Stimulated activated memory B cell treated with anti-CD40 and anti-IgM and Interleukin-4, amounts not matched to agents 10 μg/mL and 1 μg/mL and 100 μg/mL, for 72 hours (primary cell): ENCODE results near the gene HOXA7.

Experiments used
- ATAC-seq: fragments of 150-1000 bp; cut with Tn5 transposase; 2 replicates; pipeline ENCODE4 v1.10.0; 2021
- H3K27ac Mint-ChIP-seq: one replicate; pipeline ENCODE4 v1.8.0; 2022; ENCODE audit warnings: mild to moderate bottlenecking, mixed read lengths
- H3K27me3 Mint-ChIP-seq: one replicate; pipeline ENCODE4 v1.8.0; 2022; ENCODE audit warnings: mixed read lengths
- H3K36me3 Mint-ChIP-seq: one replicate; pipeline ENCODE4 v1.8.0; 2022; ENCODE audit warnings: mixed read lengths
- H3K4me1 Mint-ChIP-seq: one replicate; pipeline ENCODE4 v1.8.0; 2022; ENCODE audit warnings: mixed read lengths
- H3K4me3 Mint-ChIP-seq: one replicate; pipeline ENCODE4 v1.8.0; 2022; ENCODE audit warnings: mild to moderate bottlenecking, moderate library complexity, mixed read lengths
- H3K9me3 Mint-ChIP-seq: one replicate; pipeline ENCODE4 v1.8.0; 2022; ENCODE audit warnings: mixed read lengths

The HOXA7 gene

DNA sequence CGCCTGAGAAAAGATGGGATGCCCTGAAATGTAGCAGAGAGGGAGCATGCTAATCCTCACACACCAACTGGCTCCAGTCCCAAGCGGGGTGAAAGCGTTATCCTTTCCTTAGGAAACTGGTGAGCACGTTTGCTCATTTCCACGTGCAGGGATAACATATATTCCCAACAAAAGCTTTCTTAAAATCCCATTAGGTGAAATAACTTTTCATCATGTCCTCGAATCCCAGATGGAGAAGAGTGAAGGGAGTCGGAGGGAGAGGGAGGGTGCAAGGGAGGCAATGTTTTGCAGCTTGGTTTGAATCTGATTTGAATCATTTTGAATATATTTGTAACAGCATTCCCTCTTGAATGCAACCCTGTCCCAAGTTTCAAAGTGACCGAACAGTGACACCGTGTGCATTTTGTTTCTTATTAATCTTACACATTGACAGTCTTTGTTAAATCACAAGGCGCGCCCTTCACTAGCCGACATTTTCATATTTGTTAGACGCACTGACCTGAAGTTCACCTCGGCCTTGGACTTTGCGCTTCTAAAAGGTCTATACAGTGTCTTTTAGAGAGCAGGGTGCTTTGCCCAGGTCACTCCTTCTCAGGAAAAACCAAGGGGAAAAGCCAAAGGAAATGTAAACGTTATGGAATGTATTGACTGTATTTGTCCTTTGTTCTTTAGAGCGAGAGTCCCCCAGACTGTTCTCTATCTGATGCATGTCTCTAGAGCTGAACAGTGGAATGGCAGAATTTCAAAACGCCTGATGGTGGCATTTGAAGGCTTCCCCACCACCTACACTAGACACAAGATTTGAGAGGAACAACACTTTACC is 22.9 kb downstream of the HOXA7 start:
- H3K4me1 Mint-ChIP-seq = no peaks in the 10 kb centered on the region
- ATAC-seq = no peak
- peaks cover 3% of the 10 kb centered on the region for H3K9me3 Mint-ChIP-seq
- H3K27me3 Mint-ChIP-seq = peaks cover 73% of the 10 kb centered on the region
- H3K4me3 Mint-ChIP-seq = no peak overlapping the region
- H3K36me3 Mint-ChIP-seq = no peaks in the 10 kb centered on the region
- no peak overlapping the region for H3K27ac Mint-ChIP-seq

DNA sequence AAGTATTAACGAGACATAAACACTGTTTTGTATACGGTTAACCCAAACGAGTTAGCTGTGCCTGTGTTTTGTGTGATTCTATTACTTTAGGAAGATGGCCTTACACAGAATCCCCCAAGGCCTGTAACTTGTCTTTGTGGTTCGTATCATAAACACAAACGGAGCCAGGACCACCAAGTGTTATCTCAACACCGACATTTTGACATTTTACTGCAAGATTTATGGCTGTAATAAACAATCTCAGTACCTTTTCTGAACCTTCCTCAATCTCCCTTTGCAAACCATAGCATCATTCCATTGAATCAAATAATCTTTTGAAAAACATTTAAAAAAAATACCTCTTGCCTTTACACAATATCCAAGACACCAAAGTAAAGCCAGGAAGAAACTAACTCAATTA is 23.5 kb downstream of the HOXA7 start:
- Mint-ChIP-seq H3K27me3 (peaks cover 73% of the 10 kb centered on the region), H3K9me3 (peaks cover 3% of the 10 kb centered on the region), H3K4me3 (no peak overlapping the region), H3K4me1 (no peaks in the 10 kb centered on the region), H3K36me3 (no peaks in the 10 kb centered on the region), H3K27ac (no peak overlapping the region)
- no peak for ATAC-seq

DNA sequence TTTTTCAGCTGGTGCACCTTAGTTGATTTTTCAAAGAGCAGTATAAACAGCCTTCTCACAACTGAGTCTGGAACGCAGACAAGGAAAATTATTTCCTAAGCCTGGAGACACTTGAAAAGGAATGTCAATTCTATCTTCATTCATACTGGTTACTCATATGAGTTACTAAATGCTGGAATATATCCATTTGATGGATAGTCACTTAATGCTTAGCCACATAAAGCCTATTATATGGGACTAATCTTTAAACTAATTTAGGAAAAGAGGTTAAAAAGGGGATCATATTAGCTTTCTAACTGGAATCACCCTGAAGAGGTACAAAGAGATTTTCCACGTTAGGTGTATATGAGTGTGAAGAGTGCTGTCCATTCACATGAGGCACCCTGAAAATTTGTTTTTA is 24.3 kb downstream of the HOXA7 start:
- H3K9me3 Mint-ChIP-seq = peaks cover 3% of the 10 kb centered on the region
- peaks cover 73% of the 10 kb centered on the region for H3K27me3 Mint-ChIP-seq
- no peak for ATAC-seq
- H3K27ac Mint-ChIP-seq = no peak overlapping the region
- no peaks in the 10 kb centered on the region for H3K4me1 Mint-ChIP-seq
- no peaks in the 10 kb centered on the region for H3K36me3 Mint-ChIP-seq
- H3K4me3 Mint-ChIP-seq = no peak overlapping the region

DNA sequence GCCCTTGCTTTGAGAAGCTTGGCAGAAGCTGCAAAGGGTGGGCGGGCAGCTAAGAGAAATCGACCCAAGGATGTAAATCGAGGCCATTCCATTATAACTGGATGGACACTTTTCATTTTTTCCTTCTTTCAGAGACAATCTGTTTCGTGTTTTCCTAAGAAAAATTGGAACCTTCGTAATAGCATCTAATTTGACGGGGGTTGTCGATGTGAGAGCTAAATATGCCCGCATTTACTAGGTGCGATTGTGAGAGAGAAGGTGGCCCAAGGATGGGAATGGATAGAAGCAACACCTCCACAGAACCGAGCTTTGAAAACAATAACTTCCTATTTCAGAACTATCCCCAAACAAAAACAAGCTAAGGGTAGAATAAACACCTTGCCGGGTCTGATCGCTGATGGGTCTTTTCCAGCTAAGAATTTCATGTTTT is 25.1 kb downstream of the HOXA7 start:
- no peak for ATAC-seq

DNA sequence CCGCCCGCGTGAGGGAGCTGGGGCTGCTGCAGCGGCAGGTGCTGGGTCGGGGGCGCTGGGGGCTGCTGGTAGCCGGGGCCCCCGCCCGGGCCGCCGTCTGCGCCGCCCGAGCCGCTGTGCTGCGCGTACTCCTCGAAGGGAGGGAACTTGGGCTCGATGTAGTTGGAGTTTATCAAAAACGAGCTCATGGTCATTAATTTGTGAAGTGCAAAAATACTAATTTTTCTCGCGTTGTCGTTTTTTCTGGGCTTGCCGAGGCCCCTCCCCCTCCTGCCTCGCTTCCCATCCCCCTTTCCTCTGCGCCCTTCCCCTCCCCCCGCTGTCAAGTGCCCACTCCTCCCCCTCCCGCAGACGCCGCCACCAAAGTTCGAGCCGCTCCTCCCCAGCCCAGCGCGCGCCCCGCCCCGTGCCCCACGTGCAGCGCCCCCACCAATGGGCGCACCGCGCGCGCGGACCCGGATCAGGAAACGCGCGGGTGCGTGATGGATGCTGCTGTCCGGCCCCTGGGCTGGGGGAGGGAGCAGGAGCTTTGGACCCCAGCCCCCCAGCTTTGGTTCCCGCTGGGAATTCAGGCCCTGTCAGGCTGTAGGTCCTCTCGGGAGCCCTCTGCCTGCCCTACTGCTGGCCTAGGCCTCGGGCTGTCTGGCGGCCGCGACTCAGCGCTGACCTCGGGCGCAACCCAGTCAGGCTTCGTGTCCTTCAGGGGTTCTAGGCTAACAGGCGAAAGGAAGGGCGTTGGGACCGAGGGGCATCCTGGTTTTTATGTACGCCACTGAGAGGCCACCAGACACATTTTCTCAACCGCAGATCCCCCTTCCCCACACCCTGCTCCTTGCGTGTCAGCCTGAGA is 25.7 kb downstream of the HOXA7 start, which contains the start of gene HOXA4:
Gene HOXA4, minus strand, starts transcription at position 218 of the 850 bp plus-strand sequence. Its CDS starts 24 bp downstream, at position 194.
- Mint-ChIP-seq H3K9me3 (peaks cover 3% of the 10 kb centered on the region), H3K4me1 (no peaks in the 10 kb centered on the region), H3K27me3 (peaks cover 70% of the 10 kb centered on the region), H3K27ac (no peak within 1 kb of the TSS), H3K4me3 (peak within 1 kb of the TSS; percentile 54), H3K36me3 (no peaks in the 10 kb centered on the region)
- peak; percentile 83 for ATAC-seq

More for the DNA sequence above, 25.1 kb downstream of the HOXA7 start:
- Mint-ChIP-seq H3K4me1 (no peaks in the 10 kb centered on the region), H3K27ac (no peak overlapping the region), H3K27me3 (peaks cover 74% of the 10 kb centered on the region), H3K36me3 (no peaks in the 10 kb centered on the region), H3K4me3 (peak overlapping the region; percentile 54), H3K9me3 (peaks cover 3% of the 10 kb centered on the region)

DNA sequence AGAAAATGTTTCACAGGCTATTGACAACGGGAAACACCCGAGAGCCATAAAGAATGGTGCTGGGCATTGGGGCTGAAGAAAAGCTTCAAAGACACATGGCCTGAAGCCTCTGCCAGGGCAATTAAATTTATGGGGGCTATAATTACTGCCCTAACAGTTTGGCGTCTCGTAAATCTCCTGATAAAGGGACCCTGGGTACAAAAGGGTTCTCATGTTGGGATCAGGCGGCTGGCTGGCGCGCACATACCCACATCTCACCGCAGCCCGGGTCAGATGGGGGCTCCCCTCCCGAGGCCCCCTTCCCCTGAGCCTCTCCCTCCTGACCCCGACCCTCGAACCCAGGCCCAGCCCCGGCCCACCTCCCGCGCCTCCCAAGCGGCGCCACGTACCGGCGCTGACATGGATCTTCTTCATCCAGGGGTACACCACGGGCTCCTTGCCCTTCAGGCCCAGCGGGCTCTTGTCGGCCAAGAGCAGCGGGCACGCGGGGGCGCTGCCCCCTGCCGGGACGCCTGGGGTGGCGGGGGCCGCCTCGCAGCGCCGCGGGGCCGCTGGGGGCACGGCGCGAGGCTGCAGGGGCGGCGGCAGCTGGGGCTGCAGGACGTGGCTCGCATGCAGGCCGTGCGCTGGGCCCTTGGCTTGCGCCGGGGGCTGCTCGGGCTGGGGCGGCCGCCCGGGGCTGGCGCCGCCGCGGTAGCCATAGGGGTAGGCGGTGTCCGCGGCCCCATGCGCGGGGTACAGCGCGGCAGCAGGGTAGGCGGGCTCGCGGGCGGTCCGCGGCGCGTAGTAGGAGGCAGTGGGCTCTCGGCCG is 26.5 kb downstream of the HOXA7 start:
- Mint-ChIP-seq H3K4me1 (no peaks in the 10 kb centered on the region), H3K9me3 (peaks cover 3% of the 10 kb centered on the region), H3K27me3 (peaks cover 73% of the 10 kb centered on the region), H3K4me3 (no peak overlapping the region), H3K36me3 (no peaks in the 10 kb centered on the region), H3K27ac (no peak overlapping the region)
- peak; percentile 74 for ATAC-seq

DNA sequence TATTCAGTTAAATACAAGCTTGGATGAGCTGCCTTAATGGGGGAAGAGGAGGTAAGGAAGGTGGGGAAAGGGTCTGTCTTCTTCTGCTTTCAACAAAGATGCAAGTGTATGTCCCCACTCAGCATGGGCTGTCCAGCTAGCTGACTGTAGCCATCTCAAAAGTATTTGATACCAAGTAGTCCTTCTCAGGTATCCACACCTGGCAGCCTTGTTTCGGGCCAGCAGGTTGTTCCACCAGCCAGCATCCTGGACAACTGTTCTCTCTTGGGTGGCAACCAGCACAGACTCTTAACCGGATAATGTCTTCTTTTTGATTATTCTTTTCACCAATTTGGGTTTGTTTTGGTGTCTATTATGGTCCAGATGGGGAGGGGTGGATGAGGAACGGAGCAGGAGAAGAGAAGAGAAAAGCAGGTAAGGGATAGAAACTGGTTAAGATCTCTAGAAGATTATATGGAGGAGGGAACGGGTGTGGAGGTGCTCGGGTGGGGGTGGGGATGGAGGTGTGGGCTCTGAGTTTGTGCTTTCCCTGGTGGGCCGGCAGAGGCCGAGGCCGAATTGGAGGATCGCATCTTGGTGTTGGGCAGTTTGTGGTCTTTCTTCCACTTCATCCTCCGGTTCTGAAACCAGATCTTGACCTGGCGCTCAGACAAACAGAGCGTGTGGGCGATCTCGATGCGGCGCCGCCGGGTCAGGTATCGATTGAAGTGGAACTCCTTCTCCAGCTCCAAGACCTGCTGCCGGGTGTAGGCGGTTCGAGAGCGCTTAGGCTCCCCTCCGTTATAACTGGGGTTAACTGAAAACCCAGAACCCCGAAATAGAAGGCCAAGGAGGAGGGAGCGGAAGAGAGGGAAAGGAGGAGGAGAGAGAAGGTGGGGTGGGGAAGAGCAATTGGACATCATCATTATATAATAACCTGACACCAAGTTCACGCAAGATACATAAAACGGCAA is 27.4 kb downstream of the HOXA7 start:
- Mint-ChIP-seq H3K36me3 (no peaks in the 10 kb centered on the region), H3K4me1 (no peaks in the 10 kb centered on the region), H3K9me3 (peaks cover 3% of the 10 kb centered on the region), H3K4me3 (peak overlapping the region; percentile 45), H3K27ac (no peak overlapping the region), H3K27me3 (peaks cover 73% of the 10 kb centered on the region)
- no peak for ATAC-seq

DNA sequence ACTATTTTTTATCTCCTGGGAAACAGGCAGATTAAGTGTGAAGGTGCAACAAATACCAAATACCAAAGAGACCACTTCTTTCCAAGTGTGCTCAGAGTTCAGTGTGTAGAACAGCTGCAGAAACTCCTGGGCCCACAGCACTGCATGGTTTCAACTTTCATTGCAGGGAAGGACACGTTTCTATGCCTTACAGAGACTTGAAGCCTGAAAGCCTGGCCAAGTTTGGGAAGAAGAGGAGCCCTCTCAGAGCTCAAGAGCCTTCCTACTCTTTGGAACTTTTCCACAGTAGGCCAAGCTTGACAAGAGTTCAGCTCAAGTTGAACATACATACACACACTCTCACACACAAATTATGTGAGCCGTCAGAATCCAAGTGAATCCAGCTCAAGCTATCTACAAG is 28.4 kb downstream of the HOXA7 start:
- Mint-ChIP-seq H3K36me3 (no peaks in the 10 kb centered on the region), H3K9me3 (peaks cover 3% of the 10 kb centered on the region), H3K27ac (no peak overlapping the region), H3K27me3 (peaks cover 70% of the 10 kb centered on the region), H3K4me3 (no peak overlapping the region), H3K4me1 (no peaks in the 10 kb centered on the region)
- ATAC-seq = no peak

DNA sequence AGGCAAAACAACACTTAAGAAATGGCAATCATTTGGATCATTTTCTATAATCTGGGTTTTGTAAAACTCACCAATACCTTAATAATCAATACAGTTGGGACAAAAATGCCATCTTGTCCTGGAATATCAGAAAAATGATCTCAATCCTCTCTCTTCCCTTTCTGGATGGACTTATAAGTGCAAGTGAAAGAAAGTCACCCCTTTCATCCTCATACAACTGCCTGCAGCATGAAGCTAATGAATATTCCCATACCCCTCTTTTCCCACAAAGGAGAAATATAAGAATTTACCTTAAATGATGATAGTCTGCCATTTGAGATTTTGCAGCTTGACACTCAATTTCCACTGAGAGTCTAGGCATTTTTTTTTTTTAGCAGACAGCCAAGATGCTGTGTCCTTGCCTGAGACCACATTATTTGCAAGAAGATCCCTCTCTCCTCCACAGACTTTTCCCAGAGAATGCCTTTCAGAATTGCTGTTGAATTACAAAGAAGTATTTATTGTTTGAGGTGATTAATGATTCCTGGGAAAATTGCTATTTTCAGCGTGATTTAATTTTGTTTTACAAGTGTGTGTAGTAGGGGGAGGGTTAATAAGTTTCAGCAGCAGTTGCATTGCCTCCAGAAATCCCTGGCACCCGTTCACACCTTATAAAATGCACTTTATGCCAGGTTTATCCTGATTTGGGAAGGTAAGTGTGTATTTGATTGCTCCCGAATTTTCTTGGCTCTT is 29.7 kb downstream of the HOXA7 start:
- H3K4me3 Mint-ChIP-seq = no peak overlapping the region
- H3K27ac Mint-ChIP-seq = no peak overlapping the region
- H3K36me3 Mint-ChIP-seq = no peaks in the 10 kb centered on the region
- H3K9me3 Mint-ChIP-seq = peaks cover 3% of the 10 kb centered on the region
- ATAC-seq = no peak
- no peaks in the 10 kb centered on the region for H3K4me1 Mint-ChIP-seq
- H3K27me3 Mint-ChIP-seq = peaks cover 64% of the 10 kb centered on the region

DNA sequence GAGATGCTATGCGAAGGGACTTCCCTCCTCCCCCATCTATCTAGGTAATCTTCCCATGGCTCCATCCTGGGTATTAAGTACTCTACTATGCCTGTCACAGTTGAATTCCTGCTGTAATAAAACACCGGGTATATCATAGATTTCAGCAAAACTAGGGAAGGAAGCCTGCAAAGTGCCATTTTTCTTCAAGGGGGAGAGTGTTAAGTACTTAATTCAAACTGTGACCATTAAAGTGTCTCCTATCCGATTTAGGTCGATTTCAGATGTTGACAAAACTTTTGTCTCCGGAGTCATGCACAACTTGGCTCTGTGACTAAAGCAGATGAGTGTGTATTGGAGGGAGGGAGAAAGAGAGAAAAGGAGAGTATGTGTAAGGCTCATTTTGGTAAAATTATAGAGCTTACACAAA is 30.5 kb downstream of the HOXA7 start:
- Mint-ChIP-seq H3K27me3 (peaks cover 58% of the 10 kb centered on the region), H3K4me3 (no peak overlapping the region), H3K9me3 (peaks cover 3% of the 10 kb centered on the region), H3K27ac (no peak overlapping the region), H3K36me3 (no peaks in the 10 kb centered on the region), H3K4me1 (no peaks in the 10 kb centered on the region)
- no peak for ATAC-seq

DNA sequence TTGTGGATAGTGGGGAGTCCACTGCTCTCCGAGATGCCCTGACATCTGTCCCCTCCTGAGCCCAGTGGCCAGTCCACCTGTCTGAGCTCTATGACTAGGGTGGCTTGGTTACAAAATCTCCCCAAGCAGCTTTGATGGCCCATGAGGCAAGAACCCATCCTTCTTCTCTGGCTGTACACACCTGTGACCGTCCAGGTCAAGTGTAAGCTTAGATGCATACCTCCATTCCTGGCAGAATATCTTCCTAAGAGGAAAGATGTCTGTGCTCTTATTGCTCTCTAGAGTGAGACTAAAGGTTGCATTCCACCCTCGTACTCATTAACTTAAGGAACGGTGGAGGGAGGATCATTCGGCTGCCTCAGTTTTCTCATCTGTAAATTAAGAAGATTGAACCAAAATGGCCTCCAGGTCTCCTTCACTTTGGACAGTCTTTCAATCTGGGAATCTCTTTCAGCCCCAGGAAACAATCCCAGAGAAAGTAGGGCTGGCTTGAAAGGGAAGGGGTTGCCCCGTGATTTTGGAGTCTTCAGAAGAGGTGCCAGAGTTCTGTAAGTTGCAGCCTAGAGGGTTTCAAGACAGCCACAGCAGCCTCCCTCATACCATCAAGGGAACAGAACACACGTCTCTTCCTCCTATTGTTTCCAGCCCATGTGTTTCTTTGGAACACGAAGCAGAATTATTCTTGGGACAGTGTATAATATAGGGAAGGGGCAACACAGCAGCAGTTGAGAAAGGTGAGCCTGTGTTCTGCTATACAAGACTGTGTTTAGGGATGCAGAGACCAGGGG is 31.4 kb downstream of the HOXA7 start:
- Mint-ChIP-seq H3K27ac (no peak overlapping the region), H3K9me3 (peaks cover 3% of the 10 kb centered on the region), H3K4me3 (no peak overlapping the region), H3K4me1 (no peaks in the 10 kb centered on the region), H3K27me3 (peaks cover 58% of the 10 kb centered on the region), H3K36me3 (no peaks in the 10 kb centered on the region)
- no peak for ATAC-seq

DNA sequence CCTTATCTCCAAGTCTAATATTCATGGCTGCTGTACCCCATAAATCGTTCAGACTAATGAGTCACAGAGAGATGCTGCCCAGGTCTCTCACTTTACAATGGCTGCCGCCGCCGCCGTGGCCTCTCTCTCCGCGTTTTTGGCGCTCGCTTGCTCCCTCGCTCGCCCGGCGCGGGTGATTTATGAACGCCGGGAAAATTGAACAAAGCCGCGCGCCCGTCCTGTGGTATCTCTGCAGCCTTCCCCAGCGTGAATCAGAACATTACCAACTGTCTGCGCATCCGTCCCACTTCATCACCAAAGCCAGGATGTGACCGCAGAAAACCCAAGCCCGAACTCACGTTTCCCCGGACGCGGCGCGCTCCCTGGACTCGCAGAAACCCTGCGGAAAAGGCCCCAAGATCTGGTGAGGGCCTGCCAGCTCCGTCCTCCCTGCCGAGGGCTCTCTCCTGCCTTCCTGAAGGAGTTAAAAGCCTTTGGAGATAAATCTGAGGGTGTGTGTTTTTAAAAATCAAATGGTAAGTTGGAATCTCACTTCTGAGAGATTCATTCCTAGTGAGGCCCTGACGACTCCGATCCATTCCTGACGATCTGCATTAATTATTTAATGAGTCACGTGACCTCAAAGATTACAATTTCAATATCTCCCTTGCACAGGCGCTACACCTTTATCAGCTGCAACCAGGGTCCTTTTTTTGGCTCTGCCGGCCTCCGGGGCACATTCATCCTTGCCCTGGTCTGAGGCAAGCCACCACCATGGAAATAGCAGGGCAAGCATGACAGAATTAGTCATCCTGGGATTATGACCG is 32.2 kb downstream of the HOXA7 start:
- ATAC-seq = no peak
- Mint-ChIP-seq H3K27me3 (peaks cover 55% of the 10 kb centered on the region), H3K27ac (no peak overlapping the region), H3K9me3 (peaks cover 3% of the 10 kb centered on the region), H3K36me3 (no peaks in the 10 kb centered on the region), H3K4me3 (no peak overlapping the region), H3K4me1 (no peaks in the 10 kb centered on the region)
